K562 (cell line): Measurements from ENCODE around the gene FLAD1. TPM values are rescaled to one million over a fixed set of nuclear protein-coding genes. Genes with fewer than 3 reads are reported as not detected.
A peak's percentile ranks its signal among the peaks of the same experiment; 100 is the strongest.

ENCODE experiments used
- ATAC-seq: fragments of 200-7000 bp; cut with Tn5 transposase; 3 replicates; pipeline ENCODE4 v1.9.1; 2020; ENCODE audit warnings: moderate library complexity
- BruUV-seq: library from RNA; stranded (reverse); fragments of 400-500 nt; replicated peaks from 2 replicates; lab custom pipeline; 2021; lab: Mats Ljungman, UMichigan
- CTCF ChIA-PET: fragments of 300-600 bp; formaldehyde crosslinking; extraction: SDS; loops from one replicate; lab custom pipeline; 2021; ENCODE audit warnings: low intra/inter-chr PET ratio; lab: Yijun Ruan, JAX
- POLR2A ChIA-PET: fragments of 300-600, 350-650 bp; sonication (Branson Sonifier 250); formaldehyde crosslinking; extraction: SDS; loops from one replicate; lab custom pipeline; 2021; ENCODE audit warnings: antibody characterized with exemption, inconsistent platforms; lab: Yijun Ruan, JAX
- DNase-seq, 4 experiments: peaks; one replicate each; pipeline versions ENCODE4 v3.0.0 to v3.0.0-alpha.2; 2011 to 2018; ENCODE audit warnings: low spot score in 3 of 4, mixed read lengths in 3 of 4; ENCODE audit errors: extremely low read depth in 1 of 4
- FAIRE-seq: peaks from 2 replicates; lab custom pipeline; 2011; peaks lifted over from hg19 to GRCh38; lab: Jason Lieb, UNC
- H2AFZ ChIP-seq: 2 replicates; pipeline ENCODE4 v1.6.0; 2011; ENCODE audit warnings: low read depth, low read length, control low read depth, inconsistent platforms
- H3K27ac ChIP-seq: fragments of 200-600 bp; 3 replicates; pipeline ENCODE4 v1.8.0; 2011; ENCODE audit warnings: low read depth, mild to moderate bottlenecking, control low read depth, inconsistent platforms, low read length, moderate library complexity, mixed read lengths; ENCODE audit errors: extremely low read depth
- H3K27me3 ChIP-seq, 2 experiments: fragments of 300-600 bp in 1 of 2; 2 replicates in 1 of 2; 3 replicates in 1 of 2; pipeline versions ENCODE4 v1.6.0 to v1.8.0; 2011; ENCODE audit warnings: inconsistent platforms in 2 of 2, low read length in 2 of 2, mild to moderate bottlenecking in 1 of 2, mixed read lengths in 1 of 2, moderate library complexity in 1 of 2; ENCODE audit not compliant: control insufficient read depth in 2 of 2, insufficient read depth in 2 of 2
- H3K36me3 ChIP-seq: fragments of 300-600 bp; 3 replicates; pipeline ENCODE4 v1.8.0; 2011; ENCODE audit warnings: mild to moderate bottlenecking, low read length, inconsistent platforms; ENCODE audit not compliant: control insufficient read depth, insufficient read depth
- H3K4me1 ChIP-seq, 2 experiments: fragments of 200-600 bp in 1 of 2; replicated peaks in 1 of 2; 2 replicates in 1 of 2; 3 replicates in 1 of 2; pipeline versions ENCODE4 v1.5.1 to v1.8.0; 2011; ENCODE audit warnings: inconsistent platforms in 2 of 2, low read length in 2 of 2, mild to moderate bottlenecking in 1 of 2, mixed read lengths in 1 of 2, moderate library complexity in 1 of 2; ENCODE audit not compliant: control insufficient read depth in 2 of 2, insufficient read depth in 2 of 2
- H3K4me2 ChIP-seq: 2 replicates; pipeline ENCODE4 v1.6.1; 2011; ENCODE audit warnings: low read length, control low read depth, inconsistent platforms, mixed read lengths; ENCODE audit not compliant: insufficient read depth
- H3K4me3 ChIP-seq: fragments of 200-600 bp; sonication (generic), shearing (Covaris generic); 2 replicates; pipeline ENCODE4 v1.5.1; 2016; ENCODE audit warnings: control low read depth, inconsistent platforms
- H3K79me2 ChIP-seq: fragments of 200-600 bp; 3 replicates; pipeline ENCODE4 v1.8.0; 2011; ENCODE audit warnings: low read length, inconsistent platforms; ENCODE audit not compliant: control insufficient read depth, insufficient read depth
- H3K9ac ChIP-seq, 2 experiments: 2 replicates each; pipeline versions ENCODE4 v1.6.0 to v1.6.1; 2011; ENCODE audit warnings: low read depth in 2 of 2, low read length in 2 of 2, control low read depth in 1 of 2, inconsistent platforms in 1 of 2, mild to moderate bottlenecking in 1 of 2, mixed read lengths in 1 of 2; ENCODE audit not compliant: insufficient read depth in 1 of 2
- H3K9me1 ChIP-seq: one replicate; pipeline ENCODE4 v1.6.0; 2011; ENCODE audit warnings: inconsistent platforms, mild to moderate bottlenecking, low read length, moderate library complexity; ENCODE audit not compliant: control insufficient read depth, insufficient read depth
- H3K9me3 ChIP-seq: replicated peaks from 2 replicates; pipeline ENCODE4 v1.5.1; 2011; ENCODE audit warnings: low read depth, low read length, inconsistent platforms; ENCODE audit not compliant: control insufficient read depth, insufficient read depth
- H4K20me1 ChIP-seq: replicated peaks from 2 replicates; pipeline ENCODE4 v1.6.1; 2011; ENCODE audit warnings: low read length, inconsistent platforms, mixed read lengths; ENCODE audit not compliant: control insufficient read depth, insufficient read depth
- DEAF1 ChIP-seq: fragments of 450-650 bp; formaldehyde crosslinking; IDR thresholded peaks from 2 replicates; pipeline ENCODE4 v1.4.0; 2020; ENCODE audit warnings: mild to moderate bottlenecking, moderate library complexity
- MAX ChIP-seq: sonication (generic); formaldehyde crosslinking; IDR thresholded peaks from 2 replicates; pipeline ENCODE4 v1.9.0; 2022; ENCODE audit warnings: mild to moderate bottlenecking, missing genetic modification reagents
- TCF3 ChIP-seq: sonication (generic); formaldehyde crosslinking; IDR thresholded peaks from 2 replicates; pipeline ENCODE4 v1.4.0; 2020; ENCODE audit warnings: mild to moderate bottlenecking, missing genetic modification reagents
- ZNF263 ChIP-seq: sonication (generic); formaldehyde crosslinking; IDR thresholded peaks from 2 replicates; pipeline ENCODE4 v1.8.0; 2022; ENCODE audit warnings: mild to moderate bottlenecking, missing genetic modification reagents, borderline replicate concordance
- ZNF561 ChIP-seq: fragments of 450-650 bp; formaldehyde crosslinking; conservative IDR thresholded peaks from 2 replicates; pipeline ENCODE4 v1.4.0; 2020; ENCODE audit warnings: mild to moderate bottlenecking, moderate library complexity
- WGBS: fragments of 100-300 bp; shearing (Covaris generic); methylation state at CpG from one replicate; pipeline ENCODE4 v1.1.6; 2016; ENCODE audit warnings: low coverage, mixed read lengths; ENCODE audit not compliant: insufficient coverage; ENCODE audit errors: missing lambda C conversion rate; 5-methylcytosine and 5-hydroxymethylcytosine counted together
- in situ Hi-C: fragments of 300-500 bp; cut with MboI; formaldehyde crosslinking; loops from 4 replicates; pipeline ENCODE4 v1.15.0; 2018; ENCODE audit warnings: inconsistent platforms, mixed read lengths
- intact Hi-C: fragments of 100-400 bp; cut with micrococcal nuclease; formaldehyde crosslinking; loops from 2 replicates; pipeline ENCODE4 v1.14.2; 2022
- polyA plus RNA-seq, 8 experiments: library from polyadenylated mRNA; depleted of rRNA in 4 of 8; stranded (reverse) in 5 of 8; unstranded in 3 of 8; fragments of >200 nt; fragmentation: Nextera tagmentation in 2 of 8; fragmentation: Illumina TruSeq in 1 of 8; extraction: Ambion mirVana in 2 of 8; extraction: Trizol in 1 of 8; gene quantifications; 2 replicates each; pipeline versions ENCODE4 v1.2.1 to v1.2.3, GENCODE V29; 2011 to 2014; ENCODE audit warnings: inconsistent platforms in 1 of 8, missing spikeins in 1 of 8
- total RNA-seq, 7 experiments: library from RNA; depleted of rRNA in 6 of 7; stranded (reverse); fragments of >200 nt in 6 of 7; fragmentation: Illumina TruSeq in 2 of 7; extraction: Trizol in 2 of 7; gene quantifications; 2 replicates each; pipeline versions ENCODE4 v1.2.1 to v1.2.3, GENCODE V29; 2011 to 2021; ENCODE audit warnings: low replicate concordance in 1 of 7

The FLAD1 gene
- total and polyA plus RNA-seq, 9 of the 15 experiments (the other 6 are each of a cell fraction or from before 2014, with no cell fraction given) = 24.9 to 85.8 (median 67.0) TPM

GRCh38 chr1:155029513-155030242 is 46.5 kb downstream of the FLAD1 start:
- WGBS = 53% methylated on average over 15 of the region's 16 CpGs
- H3K4me2 ChIP-seq = no peak overlapping the region
- H4K20me1 ChIP-seq = no peaks in the 10 kb centered on the region
- ChIA-PET CTCF (no interaction called here), POLR2A (interaction anchor here (0.6 to 1.2 kb wide), 2 partner anchors 14 to 428 kb away, joined by 3 read pairs; no protein-coding TSS in a partner anchor)
- intact Hi-C loops = no loop called here
- peaks cover 5 to 23% of the 10 kb centered on the region in 2 experiments; a peak in 3 of 5 replicates for H3K4me1 ChIP-seq
- no peak overlapping the region for H3K4me3 ChIP-seq
- H3K9me3 ChIP-seq = no peaks in the 10 kb centered on the region
- peaks cover 0 to 17% of the 10 kb centered on the region in 2 experiments; a peak in 2 of 5 replicates for H3K27me3 ChIP-seq
- H3K36me3 ChIP-seq = no peaks in the 10 kb centered on the region
- DNase-seq = no peak
- TF ChIP-seq MAX (0 out of 2 replicates have a peak, but pooled peaks have one; percentile 24), TCF3 (CRISPR knock-in tag) (no peak), ZNF263 (CRISPR knock-in tag) (peak; percentile 84), ZNF561 (no peak), DEAF1 (CRISPR knock-in tag) (no peak)
- peak; percentile 11; the same call in 2 of the 3 replicates for ATAC-seq
- H3K27ac ChIP-seq = no peak overlapping the region
- H3K9ac ChIP-seq = peak overlapping the region in 1 of 2 experiments; percentile 40; a peak in 2 of 4 replicates
- in situ Hi-C loops = no loop called here
- FAIRE-seq = no peak
- H3K79me2 ChIP-seq = no peaks in the 10 kb centered on the region
- BruUV-seq = no TSS peak
- no peaks in the 10 kb centered on the region for H3K9me1 ChIP-seq
- no peak overlapping the region for H2AFZ ChIP-seq
